ENCODE data around the gene LSP1.

Gene LSP1

GRCh38 chr11:1848640-1849430 lies 4.0 kb upstream of the LSP1 start:
- Histone ChIP-seq H3K27me3 (ENCODE audit: insufficient read depth, poor library complexity, severe bottlenecking) (no peaks in the 10 kb centered on the region), H3K27ac (ENCODE audit: poor library complexity, severe bottlenecking) (no peak overlapping the region), H3K36me3 (ENCODE audit: low read depth) (no peaks in the 10 kb centered on the region), H3K9me3 (ENCODE audit: severe bottlenecking) (no peaks in the 10 kb centered on the region), H3K4me1 (ENCODE audit: insufficient read depth, poor library complexity, severe bottlenecking) (peaks cover 12% of the 10 kb centered on the region), H3K4me3 (ENCODE audit: severe bottlenecking) (no peak overlapping the region)
- DNase-seq (ENCODE audit: low spot score) (no peak), ATAC-seq (ENCODE audit: low read depth) (no peak)
- TF ChIP-seq, protein P1, sequence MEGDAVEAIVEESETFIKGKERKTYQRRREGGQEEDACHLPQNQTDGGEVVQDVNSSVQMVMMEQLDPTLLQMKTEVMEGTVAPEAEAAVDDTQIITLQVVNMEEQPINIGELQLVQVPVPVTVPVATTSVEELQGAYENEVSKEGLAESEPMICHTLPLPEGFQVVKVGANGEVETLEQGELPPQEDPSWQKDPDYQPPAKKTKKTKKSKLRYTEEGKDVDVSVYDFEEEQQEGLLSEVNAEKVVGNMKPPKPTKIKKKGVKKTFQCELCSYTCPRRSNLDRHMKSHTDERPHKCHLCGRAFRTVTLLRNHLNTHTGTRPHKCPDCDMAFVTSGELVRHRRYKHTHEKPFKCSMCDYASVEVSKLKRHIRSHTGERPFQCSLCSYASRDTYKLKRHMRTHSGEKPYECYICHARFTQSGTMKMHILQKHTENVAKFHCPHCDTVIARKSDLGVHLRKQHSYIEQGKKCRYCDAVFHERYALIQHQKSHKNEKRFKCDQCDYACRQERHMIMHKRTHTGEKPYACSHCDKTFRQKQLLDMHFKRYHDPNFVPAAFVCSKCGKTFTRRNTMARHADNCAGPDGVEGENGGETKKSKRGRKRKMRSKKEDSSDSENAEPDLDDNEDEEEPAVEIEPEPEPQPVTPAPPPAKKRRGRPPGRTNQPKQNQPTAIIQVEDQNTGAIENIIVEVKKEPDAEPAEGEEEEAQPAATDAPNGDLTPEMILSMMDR (IDR thresholded peaks at IDR 0.05; ENCODE audit: poor library complexity, severe bottlenecking) = no peak

GRCh38 chr11:1851468-1852180 lies 1.3 kb upstream of the LSP1 start:
- Histone ChIP-seq H3K4me3 (ENCODE audit: severe bottlenecking) (no peak overlapping the region), H3K27ac (ENCODE audit: poor library complexity, severe bottlenecking) (no peak overlapping the region), H3K4me1 (ENCODE audit: insufficient read depth, poor library complexity, severe bottlenecking) (no peaks in the 10 kb centered on the region), H3K9me3 (ENCODE audit: severe bottlenecking) (no peaks in the 10 kb centered on the region), H3K36me3 (ENCODE audit: low read depth) (no peaks in the 10 kb centered on the region), H3K27me3 (ENCODE audit: insufficient read depth, poor library complexity, severe bottlenecking) (no peaks in the 10 kb centered on the region)
- no peak for DNase-seq (ENCODE audit: low spot score)
- TF ChIP-seq, protein P1 (IDR thresholded peaks at IDR 0.05; ENCODE audit: poor library complexity, severe bottlenecking) = no peak
- ATAC-seq (ENCODE audit: low read depth) = no peak

DNA sequence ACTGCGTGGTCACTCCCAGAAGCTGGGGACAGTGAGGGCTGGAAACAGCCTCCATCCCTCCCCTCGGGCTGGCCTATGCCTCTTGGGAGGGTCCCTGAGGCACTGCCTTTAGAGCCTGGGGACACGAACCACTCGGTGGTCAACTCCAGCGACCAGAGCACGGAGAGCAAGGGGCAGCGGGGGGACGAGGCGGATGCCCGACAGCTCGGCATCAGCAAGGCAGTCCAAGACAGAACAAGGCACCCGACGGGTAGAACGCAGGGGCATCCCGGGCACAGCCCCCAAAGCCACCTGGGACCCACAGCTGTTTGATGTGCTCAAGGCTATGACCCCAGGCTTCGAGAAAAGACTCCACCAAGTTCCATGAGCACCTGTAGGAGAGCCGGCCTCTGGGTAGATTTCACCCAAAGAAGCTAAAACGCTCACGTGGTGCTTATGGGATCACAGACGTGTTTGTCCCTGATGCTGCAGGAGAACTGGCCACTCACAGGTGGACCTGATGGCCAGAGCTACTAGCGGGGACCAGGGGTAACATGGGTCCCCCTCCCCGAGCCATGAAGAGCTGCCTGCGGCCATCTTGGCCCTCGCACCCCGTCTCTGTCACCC lies 510 bp upstream of the LSP1 start:
- TF ChIP-seq, protein P1 (IDR thresholded peaks at IDR 0.05; ENCODE audit: poor library complexity, severe bottlenecking) = no peak
- ATAC-seq (ENCODE audit: low read depth) (no peak), DNase-seq (ENCODE audit: low spot score) (no peak)
- Histone ChIP-seq H3K27ac (ENCODE audit: poor library complexity, severe bottlenecking) (no peak overlapping the region), H3K36me3 (ENCODE audit: low read depth) (no peaks in the 10 kb centered on the region), H3K27me3 (ENCODE audit: insufficient read depth, poor library complexity, severe bottlenecking) (no peaks in the 10 kb centered on the region), H3K4me1 (ENCODE audit: insufficient read depth, poor library complexity, severe bottlenecking) (no peaks in the 10 kb centered on the region), H3K9me3 (ENCODE audit: severe bottlenecking) (no peaks in the 10 kb centered on the region), H3K4me3 (ENCODE audit: severe bottlenecking) (no peak overlapping the region)

GRCh38 chr11:1853376-1854131 lies 670 bp downstream of the LSP1 start:
- ATAC-seq (ENCODE audit: low read depth) (no peak), DNase-seq (ENCODE audit: low spot score) (no peak)
- Histone ChIP-seq H3K4me3 (ENCODE audit: severe bottlenecking) (no peak overlapping the region), H3K4me1 (ENCODE audit: insufficient read depth, poor library complexity, severe bottlenecking) (no peaks in the 10 kb centered on the region), H3K27ac (ENCODE audit: poor library complexity, severe bottlenecking) (no peak overlapping the region), H3K27me3 (ENCODE audit: insufficient read depth, poor library complexity, severe bottlenecking) (no peaks in the 10 kb centered on the region), H3K9me3 (ENCODE audit: severe bottlenecking) (no peaks in the 10 kb centered on the region), H3K36me3 (ENCODE audit: low read depth) (no peaks in the 10 kb centered on the region)
- TF ChIP-seq, protein P1 (IDR thresholded peaks at IDR 0.05; ENCODE audit: poor library complexity, severe bottlenecking) = no peak

Measured in RWPE2 (cell line).